ENCODE data around the gene RETREG1. TPM values are rescaled to one million over a fixed set of nuclear protein-coding genes. Genes with fewer than 3 reads are reported as not detected.
A peak's percentile ranks its signal among the peaks of the same experiment; 100 is the strongest.

Gene RETREG1
- total and polyA plus RNA-seq, 2 experiments from 2014 or later: 2.3 to 3.6 TPM

DNA sequence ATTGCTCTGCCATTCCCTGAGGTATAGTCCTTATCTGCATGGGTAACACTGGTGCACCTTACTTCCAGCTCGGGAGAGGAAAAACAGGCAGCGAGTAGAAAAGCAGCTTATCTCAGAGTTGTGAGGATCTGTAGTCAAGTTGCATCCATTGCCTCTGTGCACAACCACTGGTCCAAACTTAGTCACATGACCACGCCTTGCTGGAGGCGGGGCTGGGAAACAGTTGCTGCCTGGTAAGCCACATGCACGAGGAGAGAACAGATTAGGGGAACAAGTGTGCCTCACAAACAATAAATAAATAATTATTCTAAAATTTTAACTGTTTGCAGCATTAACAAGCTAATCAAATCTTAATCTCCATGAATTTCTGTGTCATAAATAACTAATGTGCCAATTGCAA, 169.8 kb downstream of the RETREG1 start (continued):
- TF ChIP-seq, protein P1, sequence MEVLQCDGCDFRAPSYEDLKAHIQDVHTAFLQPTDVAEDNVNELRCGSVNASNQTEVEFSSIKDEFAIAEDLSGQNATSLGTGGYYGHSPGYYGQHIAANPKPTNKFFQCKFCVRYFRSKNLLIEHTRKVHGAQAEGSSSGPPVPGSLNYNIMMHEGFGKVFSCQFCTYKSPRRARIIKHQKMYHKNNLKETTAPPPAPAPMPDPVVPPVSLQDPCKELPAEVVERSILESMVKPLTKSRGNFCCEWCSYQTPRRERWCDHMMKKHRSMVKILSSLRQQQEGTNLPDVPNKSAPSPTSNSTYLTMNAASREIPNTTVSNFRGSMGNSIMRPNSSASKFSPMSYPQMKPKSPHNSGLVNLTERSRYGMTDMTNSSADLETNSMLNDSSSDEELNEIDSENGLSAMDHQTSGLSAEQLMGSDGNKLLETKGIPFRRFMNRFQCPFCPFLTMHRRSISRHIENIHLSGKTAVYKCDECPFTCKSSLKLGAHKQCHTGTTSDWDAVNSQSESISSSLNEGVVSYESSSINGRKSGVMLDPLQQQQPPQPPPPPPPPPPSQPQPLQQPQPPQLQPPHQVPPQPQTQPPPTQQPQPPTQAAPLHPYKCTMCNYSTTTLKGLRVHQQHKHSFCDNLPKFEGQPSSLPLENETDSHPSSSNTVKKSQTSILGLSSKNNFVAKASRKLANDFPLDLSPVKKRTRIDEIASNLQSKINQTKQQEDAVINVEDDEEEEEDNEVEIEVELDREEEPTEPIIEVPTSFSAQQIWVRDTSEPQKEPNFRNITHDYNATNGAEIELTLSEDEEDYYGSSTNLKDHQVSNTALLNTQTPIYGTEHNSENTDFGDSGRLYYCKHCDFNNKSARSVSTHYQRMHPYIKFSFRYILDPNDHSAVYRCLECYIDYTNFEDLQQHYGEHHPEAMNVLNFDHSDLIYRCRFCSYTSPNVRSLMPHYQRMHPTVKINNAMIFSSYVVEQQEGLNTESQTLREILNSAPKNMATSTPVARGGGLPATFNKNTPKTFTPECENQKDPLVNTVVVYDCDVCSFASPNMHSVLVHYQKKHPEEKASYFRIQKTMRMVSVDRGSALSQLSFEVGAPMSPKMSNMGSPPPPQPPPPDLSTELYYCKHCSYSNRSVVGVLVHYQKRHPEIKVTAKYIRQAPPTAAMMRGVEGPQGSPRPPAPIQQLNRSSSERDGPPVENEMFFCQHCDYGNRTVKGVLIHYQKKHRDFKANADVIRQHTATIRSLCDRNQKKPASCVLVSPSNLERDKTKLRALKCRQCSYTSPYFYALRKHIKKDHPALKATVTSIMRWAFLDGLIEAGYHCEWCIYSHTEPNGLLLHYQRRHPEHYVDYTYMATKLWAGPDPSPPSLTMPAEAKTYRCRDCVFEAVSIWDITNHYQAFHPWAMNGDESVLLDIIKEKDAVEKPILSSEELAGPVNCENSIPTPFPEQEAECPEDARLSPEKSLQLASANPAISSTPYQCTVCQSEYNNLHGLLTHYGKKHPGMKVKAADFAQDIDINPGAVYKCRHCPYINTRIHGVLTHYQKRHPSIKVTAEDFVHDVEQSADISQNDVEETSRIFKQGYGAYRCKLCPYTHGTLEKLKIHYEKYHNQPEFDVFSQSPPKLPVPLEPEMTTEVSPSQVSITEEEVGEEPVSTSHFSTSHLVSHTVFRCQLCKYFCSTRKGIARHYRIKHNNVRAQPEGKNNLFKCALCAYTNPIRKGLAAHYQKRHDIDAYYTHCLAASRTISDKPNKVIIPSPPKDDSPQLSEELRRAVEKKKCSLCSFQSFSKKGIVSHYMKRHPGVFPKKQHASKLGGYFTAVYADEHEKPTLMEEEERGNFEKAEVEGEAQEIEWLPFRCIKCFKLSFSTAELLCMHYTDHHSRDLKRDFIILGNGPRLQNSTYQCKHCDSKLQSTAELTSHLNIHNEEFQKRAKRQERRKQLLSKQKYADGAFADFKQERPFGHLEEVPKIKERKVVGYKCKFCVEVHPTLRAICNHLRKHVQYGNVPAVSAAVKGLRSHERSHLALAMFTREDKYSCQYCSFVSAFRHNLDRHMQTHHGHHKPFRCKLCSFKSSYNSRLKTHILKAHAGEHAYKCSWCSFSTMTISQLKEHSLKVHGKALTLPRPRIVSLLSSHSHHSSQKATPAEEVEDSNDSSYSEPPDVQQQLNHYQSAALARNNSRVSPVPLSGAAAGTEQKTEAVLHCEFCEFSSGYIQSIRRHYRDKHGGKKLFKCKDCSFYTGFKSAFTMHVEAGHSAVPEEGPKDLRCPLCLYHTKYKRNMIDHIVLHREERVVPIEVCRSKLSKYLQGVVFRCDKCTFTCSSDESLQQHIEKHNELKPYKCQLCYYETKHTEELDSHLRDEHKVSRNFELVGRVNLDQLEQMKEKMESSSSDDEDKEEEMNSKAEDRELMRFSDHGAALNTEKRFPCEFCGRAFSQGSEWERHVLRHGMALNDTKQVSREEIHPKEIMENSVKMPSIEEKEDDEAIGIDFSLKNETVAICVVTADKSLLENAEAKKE (CRISPR knock-in tag; IDR thresholded peaks at IDR 0.05): no peak
- TF ChIP-seq EZH2phosphoT487 (IDR thresholded peaks at IDR 0.05; ENCODE audit: unreplicated experiment) (no peak), EZH2 (IDR thresholded peaks at IDR 0.05; ENCODE audit: low read depth, unreplicated experiment) (no peak), CREB1 (CRISPR knock-in tag; IDR thresholded peaks at IDR 0.05; ENCODE audit: low read depth) (no peak), ZNF331 (CRISPR knock-in tag; IDR thresholded peaks at IDR 0.05; ENCODE audit: low read depth) (no peak), STAT1 (IDR thresholded peaks at IDR 0.05; ENCODE audit: unreplicated experiment) (no peak), NANOG (IDR thresholded peaks at IDR 0.05; ENCODE audit: borderline replicate concordance) (no peak), POLR2AphosphoS5 (IDR thresholded peaks at IDR 0.05; ENCODE audit: low read depth) (no peak)
- TF ChIP-seq, protein P2, sequence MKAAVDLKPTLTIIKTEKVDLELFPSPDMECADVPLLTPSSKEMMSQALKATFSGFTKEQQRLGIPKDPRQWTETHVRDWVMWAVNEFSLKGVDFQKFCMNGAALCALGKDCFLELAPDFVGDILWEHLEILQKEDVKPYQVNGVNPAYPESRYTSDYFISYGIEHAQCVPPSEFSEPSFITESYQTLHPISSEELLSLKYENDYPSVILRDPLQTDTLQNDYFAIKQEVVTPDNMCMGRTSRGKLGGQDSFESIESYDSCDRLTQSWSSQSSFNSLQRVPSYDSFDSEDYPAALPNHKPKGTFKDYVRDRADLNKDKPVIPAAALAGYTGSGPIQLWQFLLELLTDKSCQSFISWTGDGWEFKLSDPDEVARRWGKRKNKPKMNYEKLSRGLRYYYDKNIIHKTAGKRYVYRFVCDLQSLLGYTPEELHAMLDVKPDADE (IDR thresholded peaks at IDR 0.05): no peak

DNA sequence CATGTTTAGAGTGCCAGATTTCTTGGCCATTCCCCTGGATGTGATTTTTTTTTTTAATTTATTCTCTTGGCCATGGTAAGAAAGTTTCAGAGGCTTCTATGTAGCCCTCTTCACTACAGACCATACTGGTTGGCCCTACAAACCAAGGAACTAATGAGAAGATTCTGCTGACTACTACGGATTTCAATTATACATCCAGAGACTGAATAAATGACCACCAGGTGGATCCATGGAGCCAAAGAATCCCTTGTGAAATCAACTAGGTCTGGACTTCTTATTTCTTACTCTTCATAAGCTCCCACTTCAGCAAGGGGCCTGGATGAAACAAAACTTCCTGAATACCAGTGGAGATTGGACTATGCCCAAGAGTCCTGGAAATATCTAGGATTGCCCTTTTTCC, 178.8 kb downstream of the RETREG1 start:
- Histone ChIP-seq H3K79me2 (replicated peaks; ENCODE audit: insufficient read depth) (no peaks in the 10 kb centered on the region), H2AFZ (no peak overlapping the region), H3K36me3 (ENCODE audit: insufficient read depth) (no peaks in the 10 kb centered on the region), H3F3A (replicated peaks; ENCODE audit: low read depth) (no peaks in the 10 kb centered on the region), H4K20me1 (replicated peaks; ENCODE audit: insufficient read depth) (no peaks in the 10 kb centered on the region), H3K4me3 (no peak overlapping the region), H3K4me1 (ENCODE audit: insufficient read depth) (no peaks in the 10 kb centered on the region), H3K27me3 (ENCODE audit: insufficient read depth) (no peaks in the 10 kb centered on the region), H3K4me2 (no peak overlapping the region), H3K9me2 (ENCODE audit: insufficient read depth) (no peaks in the 10 kb centered on the region; the same call in 1 of the 2 replicates), H3K27ac (ENCODE audit: low read depth) (no peak overlapping the region)
- peak; percentile 17 for DNase-seq (ENCODE audit: low spot score)
- no peak for ATAC-seq
- Mint-ChIP-seq H3K4me1 (no peaks in the 10 kb centered on the region), H3K4me3 (no peak overlapping the region), H3K27me3 (ENCODE audit: insufficient read depth, low read depth, poor library complexity) (peaks cover 2% of the 10 kb centered on the region), H3K9me3 (peaks cover 9% of the 10 kb centered on the region; the same call in 2 of the 3 replicates), H3K27ac (no peak overlapping the region), H3K36me3 (ENCODE audit: low read depth) (0 out of 3 replicates have a peak, but pooled peaks cover 4% of the 10 kb centered on the region)
- TF ChIP-seq POLR2AphosphoS5 (IDR thresholded peaks at IDR 0.05; ENCODE audit: low read depth) (no peak), EZH2 (IDR thresholded peaks at IDR 0.05; ENCODE audit: low read depth, unreplicated experiment) (no peak)
- TF ChIP-seq, protein P2 (IDR thresholded peaks at IDR 0.05): no peak

Data from GM23338 (cell line).